Ecto neural progenitor cell (in vitro differentiated cells): ENCODE data around the gene DSCAM.

Source experiments
- DNase-seq: peaks from one replicate; pipeline ENCODE4 v3.0.0-alpha.2; 2018; ENCODE audit warnings: low spot score

DSCAM gene

GRCh38 chr21:40615505-40616376 lies 231.2 kb downstream of the DSCAM start:
- no peak for DNase-seq

DNA sequence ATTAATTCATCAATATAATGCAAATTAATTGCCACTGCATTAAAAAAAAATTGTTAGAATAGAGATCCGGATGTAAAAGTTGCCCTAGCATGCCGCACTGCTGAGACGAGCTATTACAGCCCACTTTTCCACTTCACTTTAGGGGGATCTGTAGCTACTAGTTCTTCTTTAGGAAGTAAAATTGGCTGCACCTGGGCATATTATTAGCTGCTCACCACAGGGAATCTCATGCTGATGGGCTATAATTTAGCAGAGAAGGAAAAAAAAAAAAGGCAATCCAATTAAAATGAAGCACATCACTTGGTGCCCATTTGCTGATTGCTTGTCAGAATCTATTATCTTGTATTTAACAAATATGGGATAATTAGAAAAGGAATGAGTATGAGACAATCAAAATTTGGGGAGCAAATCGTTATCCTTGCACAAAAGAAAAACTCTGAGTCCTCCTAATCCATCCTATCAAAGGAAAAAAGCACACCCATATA lies 233.4 kb downstream of the DSCAM start:
- no peak for DNase-seq

- no peak for DNase-seq
These were observed 236.6 kb downstream of the DSCAM start for GRCh38 chr21:40610345-40610744.

DNA sequence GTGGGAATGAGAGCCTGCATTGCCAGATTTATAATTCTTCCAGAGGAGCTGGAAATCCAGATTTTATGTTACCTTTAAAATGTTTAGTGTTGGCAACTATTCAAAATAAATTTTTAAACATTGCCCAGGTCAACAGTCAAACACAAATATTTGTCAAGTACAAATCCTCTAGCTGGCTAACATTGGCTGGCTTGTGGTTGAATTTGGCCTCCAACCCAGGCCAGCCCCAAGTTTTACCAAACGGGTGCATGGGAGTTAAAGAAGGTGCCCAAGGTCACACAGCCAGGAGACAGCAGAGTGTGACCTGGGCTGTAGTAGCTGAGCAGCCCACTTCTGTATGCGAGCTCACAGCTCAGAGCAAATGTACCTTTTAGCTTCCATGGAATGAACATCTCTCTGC lies 240.6 kb downstream of the DSCAM start:
- DNase-seq, result no peak

DNA sequence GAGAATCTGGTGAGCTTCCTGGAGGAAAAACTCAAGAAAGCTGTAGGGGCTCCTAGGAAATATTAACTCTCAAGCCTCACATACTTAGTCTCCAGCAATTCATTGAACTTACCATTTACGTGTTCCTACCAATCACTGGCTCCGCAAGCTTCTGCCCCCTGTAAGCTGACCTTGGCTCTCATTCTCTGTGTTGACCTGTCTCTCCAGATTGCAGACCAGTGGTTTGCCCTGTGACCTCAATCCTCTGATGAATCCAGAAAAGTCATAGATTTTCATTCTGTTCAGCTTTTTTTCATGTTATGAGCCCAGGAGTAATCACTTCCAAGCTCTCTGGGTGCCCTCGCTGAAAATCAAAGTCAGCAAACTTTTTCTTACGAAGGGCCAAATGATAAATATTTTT lies 241.9 kb downstream of the DSCAM start:
- no peak for DNase-seq

DNA sequence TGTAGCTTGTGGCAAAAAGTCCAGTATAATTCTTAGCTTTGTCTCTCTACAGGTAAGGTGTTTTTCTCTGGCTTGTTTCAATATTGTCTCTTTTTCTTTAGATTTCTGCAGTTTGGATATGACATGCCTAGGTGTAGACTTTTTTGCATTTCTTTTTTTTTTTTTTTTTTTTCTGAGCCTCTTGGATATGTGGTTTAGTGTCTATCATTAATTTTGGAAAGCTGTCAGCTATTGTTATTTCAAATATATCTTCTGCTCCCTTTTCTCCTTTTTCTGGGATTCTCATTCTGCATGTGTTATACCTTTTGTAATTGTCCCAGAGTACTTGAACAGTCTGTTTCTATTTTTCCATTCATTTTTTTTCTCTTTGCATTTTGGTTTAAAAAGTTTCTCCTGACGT lies 243.2 kb downstream of the DSCAM start:
- DNase-seq, result no peak

GRCh38 chr21:40602080-40602479 lies 244.9 kb downstream of the DSCAM start:
- no peak for DNase-seq

- no peak for DNase-seq
These were observed 251.2 kb downstream of the DSCAM start for GRCh38 chr21:40595806-40596205.

DNA sequence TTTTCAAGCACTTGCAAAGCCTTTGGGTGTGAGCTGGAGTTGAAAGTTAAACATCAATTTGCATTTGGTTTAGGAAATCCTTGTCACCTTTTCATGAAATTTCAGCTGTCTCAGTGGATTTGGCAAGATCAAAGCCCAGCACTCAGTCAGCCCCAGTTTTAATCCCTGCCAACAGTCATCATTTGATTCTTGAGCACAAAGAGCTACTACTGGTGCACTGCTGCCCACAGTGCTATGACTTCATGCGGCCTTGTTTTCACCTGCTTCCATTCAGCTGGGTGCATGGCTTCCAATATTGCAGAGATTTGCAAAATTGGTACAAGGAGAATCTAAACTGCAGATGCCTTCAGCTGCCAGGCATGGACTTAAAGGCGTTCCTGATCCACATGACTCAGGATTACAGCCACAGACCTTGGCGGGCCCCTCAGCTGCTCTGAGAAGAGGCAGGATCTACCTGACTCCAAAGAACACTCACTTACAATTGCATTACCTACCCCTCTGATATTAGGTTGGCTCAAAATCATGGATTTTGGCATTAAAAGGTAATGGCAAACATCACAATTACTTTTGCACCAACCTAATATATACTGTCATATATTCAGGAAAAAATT lies 259.1 kb downstream of the DSCAM start:
- DNase-seq, result no peak

GRCh38 chr21:40586575-40586974 lies 260.4 kb downstream of the DSCAM start:
- DNase-seq, result no peak

DNA sequence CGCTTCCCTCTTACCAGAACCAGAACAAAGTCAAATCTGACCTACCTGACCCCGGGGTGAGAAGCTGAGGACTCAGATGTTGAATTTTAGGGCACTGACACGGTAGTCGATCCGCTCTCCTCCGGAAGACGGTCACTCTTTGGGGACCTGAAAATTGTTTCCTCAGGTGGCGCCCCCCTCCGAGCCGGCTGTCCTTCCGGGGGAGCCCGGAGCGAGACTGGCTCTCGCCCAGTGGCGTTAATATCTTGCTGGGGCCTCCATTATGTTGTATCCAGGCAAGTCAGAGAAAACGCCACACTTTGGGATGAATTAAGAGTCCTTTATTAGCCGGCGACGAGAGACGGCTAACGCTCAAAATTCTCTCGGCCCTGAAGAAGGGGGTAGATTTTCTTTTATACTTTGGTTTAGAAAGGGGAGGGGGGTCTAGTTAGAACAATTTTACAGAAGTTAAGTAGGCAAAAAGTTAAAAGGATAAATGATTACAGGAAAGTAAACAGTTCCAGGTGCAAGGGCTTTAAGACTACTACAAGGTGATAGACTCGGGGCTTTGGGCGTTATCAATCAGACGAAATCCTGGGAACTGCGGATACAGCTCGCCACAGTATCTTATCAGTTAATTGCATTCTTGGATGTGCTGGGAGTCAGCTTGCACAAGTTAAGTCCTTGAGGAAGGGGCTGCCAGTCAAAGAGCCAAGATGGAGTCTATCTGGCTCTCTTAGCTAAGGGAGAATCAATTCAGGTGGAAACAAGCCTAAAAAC lies 269.5 kb downstream of the DSCAM start:
- no peak for DNase-seq

DNA sequence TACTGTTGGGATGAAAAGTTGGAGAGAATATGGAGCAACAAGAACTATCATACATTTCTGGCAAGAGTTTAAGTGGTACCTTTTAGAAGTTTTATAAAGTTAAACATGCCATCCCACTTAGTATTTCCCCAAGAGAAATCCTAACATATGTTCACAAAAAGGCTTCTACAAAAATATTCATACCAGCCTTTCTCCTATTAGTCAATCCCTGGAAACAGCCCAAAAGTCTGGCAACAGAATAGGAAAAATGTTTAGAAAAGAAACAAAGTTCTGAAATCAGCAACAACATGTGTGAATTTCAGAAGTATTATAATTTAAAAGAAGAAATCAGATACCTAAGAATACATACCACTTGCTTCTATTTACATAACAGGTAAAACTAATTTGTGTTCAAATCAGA lies 271.0 kb downstream of the DSCAM start:
- no peak for DNase-seq

DNA sequence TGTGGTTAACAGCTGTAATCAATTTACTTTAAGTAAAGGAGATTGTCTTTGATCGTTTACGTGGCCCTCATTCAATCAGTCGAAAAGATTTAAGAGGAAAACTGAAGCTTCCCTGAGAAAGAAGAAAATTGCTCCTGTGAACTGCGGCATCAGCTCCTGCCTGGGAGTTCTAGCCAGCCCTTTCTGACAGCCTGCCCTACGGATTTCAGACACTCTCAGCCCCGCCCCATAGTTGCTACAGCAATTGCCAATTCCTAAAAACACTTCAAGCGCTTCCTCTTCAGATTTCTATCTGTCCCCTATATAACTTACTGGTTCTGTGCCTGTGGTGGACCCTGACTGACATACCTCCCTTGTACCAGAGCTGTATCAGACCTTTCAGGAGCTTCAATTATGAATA lies 277.6 kb downstream of the DSCAM start:
- DNase-seq, result no peak

DNA sequence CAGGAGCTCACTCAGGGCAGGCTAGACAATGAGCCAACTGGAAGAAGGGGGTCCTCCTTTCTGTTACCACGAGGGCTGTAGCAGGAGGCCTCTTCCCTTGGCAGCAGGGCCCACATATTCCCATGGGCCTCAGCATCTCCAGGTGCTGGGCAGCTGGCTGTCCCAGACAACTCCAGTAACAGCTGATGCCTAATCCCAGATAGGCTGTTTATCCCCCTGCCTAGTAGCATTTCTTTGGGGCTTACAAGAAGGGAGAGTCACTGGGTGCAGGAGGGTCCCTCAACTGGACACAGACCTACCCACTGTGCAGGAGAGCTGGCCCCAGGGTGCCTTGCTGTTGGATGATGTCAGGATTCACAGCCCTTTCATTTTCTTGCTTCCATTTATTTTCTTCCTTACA lies 278.2 kb downstream of the DSCAM start:
- DNase-seq, result no peak

- DNase-seq, result no peak
These were observed 279.5 kb downstream of the DSCAM start for GRCh38 chr21:40567501-40567900.

DNA sequence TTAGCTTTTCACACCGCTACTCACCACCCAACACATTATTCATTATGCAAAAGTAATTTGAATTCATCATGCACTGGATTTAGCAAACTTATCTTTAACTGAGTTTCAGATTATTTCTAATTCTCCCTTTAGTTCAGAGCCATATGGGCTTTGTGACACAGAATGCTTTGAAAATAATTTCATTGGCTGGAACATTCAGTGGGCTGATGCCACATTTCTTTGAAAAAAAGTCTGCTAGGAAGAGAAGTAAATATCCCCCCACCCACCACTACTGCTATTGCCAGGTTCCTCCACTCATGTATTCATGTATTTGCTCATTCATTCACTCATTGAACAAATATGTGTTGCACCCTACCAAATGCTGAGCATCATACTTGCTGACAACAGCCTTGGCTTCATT lies 280.5 kb downstream of the DSCAM start:
- DNase-seq, result no peak

GRCh38 chr21:40564318-40564717 lies 282.6 kb downstream of the DSCAM start:
- no peak for DNase-seq

DNA sequence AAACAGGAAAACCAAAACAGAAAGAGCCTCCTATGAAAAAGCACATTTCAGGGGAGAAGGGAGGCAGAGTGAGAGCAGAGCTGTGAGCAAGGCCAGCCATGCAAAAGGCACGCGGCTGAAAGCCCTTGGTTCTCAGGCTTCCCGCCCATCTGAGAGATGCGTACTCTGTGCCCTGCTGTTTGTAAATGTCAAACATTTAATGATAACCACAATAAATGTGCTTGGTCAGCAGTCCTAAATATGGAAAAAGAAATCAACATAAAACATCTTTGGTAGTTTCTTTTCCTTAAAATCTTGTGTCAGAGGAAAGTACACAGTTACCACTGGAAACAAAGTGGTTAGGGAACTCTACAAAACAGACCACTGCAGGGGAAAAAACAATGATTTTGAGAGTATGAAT lies 283.1 kb downstream of the DSCAM start:
- no peak for DNase-seq

DNA sequence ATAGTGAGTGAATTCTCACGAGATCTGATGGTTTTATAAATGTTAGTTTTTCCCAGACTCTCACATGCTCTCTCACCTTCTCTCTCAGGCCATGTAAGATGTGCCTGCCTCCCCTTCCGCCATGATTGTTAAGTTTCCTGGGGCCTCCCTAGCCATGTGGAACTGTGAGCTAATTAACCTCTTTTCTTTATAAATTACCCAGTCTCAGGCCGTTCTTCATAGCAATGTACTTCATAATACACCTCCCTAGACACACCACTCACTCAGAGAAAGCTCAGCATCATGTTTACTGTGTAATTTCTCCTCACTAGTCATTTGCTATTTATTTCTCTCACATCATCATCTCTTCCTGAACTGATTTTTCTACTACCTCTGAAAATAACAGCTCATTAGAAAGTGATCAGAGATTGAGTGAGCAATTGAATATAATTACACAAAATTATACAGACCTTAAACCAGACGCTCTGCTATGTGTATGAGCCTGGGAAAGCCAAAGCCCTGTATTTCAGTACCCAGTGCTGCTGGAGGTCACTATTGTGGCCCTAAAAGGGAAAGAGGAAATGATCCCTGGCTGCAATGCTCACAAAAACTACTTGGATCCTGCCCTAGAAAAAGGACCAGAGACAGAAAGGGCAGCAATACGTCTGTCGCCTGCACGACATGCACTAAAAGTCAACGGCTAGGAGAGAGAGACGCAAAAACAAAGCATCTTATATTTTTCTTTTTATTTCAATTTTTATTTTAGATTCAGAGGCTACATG lies 284.5 kb downstream of the DSCAM start:
- DNase-seq, result no peak

DNA sequence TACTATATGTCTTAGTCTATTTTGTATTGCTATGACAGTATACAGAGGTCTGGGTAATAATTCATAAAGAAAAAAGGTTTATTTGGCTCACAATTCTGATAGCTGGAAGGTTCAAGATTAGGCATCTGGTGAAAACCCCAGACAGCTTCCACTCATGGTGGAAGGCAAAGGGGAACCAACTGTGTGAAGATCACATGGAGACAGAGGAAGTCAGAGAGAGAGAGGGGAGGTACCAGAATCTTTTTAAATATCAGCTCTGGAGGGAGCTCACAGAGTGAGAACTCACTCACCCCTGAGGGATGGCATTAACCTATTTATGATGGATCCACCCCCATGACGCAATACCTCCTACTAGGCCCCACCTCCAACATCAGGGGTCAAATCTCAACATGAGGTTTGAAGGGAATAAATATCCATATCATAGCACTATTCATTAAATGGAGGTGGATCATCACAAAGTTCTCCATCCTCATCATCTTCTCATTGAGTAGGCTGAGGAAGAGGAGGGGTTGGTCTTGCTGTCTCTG lies 290.5 kb downstream of the DSCAM start:
- DNase-seq, result no peak

- no peak for DNase-seq
These were observed 291.9 kb downstream of the DSCAM start for GRCh38 chr21:40555021-40555528.

GRCh38 chr21:40553781-40554180 lies 293.2 kb downstream of the DSCAM start:
- DNase-seq, result no peak
